T1000 (cell line): ENCODE measurements around the gene DNAI2.
"Not testable (repeated sequence)": the region's sequence is repeated elsewhere in the genome, so short reads cannot be mapped to it uniquely, and the experiment has no call there.

Experiments used
- DNase-seq: peaks from one replicate; lab custom pipeline; 2025; ENCODE audit warnings: mixed read lengths; lab: John Stamatoyannopoulos, UW

DNAI2 gene

GRCh38 chr17:74276051-74276476, 2.0 kb downstream of the DNAI2 start:
- DNase-seq = no peak

- no peak for DNase-seq
Measured at GRCh38 chr17:74276541-74277009, 2.5 kb downstream of the DNAI2 start.

DNA sequence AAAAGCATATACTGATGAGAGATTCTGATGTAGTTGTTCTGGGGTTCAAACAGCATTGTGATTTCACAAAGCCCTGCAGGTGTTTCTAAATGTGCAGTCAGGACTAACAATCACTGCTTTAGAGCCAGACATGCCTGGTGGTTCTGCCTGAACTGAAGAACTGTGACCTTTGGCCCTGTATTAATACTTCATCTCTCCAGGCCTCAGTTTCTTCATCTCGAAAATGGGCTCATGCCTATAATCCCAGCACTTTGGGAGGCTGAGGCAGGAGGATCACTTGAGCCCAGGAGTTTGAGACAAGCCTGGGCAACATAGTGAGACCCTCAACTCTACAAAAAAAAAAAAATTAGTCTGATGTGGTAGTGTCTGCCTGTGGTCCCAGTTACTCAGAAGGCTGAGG, 3.9 kb downstream of the DNAI2 start:
- DNase-seq = no peak

- not testable (repeated sequence) for DNase-seq
Measured at GRCh38 chr17:74279617-74280016, 5.6 kb downstream of the DNAI2 start.

DNA sequence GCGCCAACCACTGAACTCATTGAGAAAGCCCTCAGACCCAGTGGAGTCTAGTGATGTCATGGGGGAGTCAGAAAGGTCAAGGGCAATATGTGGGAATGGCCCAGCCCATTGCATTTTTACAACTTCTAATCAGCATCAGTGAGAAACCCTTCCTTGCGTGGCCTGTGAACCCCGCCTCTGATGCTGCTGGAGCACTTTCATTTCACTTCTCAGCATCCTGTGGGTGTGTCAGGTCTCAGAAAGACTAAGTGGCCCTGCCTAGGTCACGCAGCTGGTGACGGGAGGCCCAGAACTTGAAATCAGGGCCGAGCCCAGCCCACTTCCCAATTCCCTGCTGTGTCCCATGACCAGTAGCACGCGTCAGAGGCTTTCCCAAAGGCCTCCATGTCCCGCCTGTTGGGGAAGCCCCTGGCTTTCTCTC, 6.1 kb downstream of the DNAI2 start:
- DNase-seq = no peak

- DNase-seq = no peak
Measured at GRCh38 chr17:74281799-74282198, 7.8 kb downstream of the DNAI2 start.

DNA sequence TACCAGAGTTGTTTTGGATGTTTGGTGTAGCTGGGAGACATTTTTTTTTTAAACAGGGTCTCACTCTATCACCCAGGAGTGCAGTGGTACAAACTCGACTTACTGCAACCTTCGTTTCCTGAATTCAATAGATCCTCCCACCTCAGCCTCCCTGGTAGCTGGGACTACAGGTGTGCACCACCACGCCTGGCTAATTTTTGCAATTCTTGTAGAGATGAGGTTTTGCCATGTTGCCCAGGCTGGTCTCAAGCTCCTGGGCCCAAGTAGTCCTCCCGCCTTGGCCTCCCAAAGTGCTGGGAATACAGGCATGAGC, 8.2 kb downstream of the DNAI2 start:
- not testable (repeated sequence) for DNase-seq

DNA sequence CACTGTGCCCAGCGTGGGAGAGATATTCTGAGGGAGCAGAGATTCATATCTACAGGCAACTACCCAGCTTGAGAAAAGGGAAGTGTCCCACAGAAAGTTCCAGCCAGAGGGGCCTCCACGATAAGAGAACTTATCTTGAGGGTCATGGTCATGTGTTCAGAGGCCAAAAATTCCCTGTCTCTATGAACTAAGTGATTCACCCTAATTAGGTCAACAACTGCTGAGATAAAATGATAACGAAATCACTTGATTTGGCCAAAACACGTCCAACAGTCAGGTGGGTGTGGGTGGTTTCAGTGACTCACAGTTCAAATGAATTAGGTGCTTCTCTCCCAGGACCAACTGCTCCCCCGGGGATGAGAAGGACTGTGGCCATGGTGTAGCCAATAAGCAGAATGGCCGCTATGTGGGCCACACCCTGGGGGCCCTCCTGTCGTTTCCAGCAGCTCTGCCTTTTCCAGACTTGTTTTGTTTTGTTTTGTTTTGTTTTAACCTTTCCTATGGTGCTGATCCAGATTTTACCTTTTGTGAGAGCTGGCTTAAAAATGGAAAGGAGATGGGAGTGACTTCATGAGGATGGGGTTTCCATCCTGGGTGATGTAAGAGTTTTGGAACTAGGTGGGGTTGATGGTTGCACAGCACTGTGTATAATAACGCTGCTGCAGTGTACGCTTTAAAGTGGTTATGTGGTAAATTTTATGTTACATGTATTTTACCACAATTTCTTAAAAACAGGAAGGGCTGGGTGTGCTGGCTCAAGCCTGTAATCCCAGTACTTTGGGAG, 8.7 kb downstream of the DNAI2 start:
- DNase-seq = no peak

DNA sequence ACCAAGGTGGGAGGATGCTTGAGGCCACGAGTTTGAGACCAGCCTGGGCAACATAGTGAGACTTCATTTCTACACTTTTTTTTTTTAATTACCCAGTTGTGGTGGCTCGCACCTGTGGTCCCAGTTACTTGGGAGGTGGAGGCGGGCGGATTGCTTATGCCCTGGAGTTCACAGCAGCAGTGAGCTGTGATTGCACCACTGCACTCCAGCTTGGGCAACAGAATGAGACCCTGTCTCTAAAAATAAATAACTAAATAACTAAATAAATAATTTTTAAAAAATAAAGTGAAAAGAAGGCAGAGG, 9.3 kb downstream of the DNAI2 start:
- DNase-seq = no peak

- no peak for DNase-seq
Measured at GRCh38 chr17:74287031-74287602, 13.1 kb downstream of the DNAI2 start.

DNA sequence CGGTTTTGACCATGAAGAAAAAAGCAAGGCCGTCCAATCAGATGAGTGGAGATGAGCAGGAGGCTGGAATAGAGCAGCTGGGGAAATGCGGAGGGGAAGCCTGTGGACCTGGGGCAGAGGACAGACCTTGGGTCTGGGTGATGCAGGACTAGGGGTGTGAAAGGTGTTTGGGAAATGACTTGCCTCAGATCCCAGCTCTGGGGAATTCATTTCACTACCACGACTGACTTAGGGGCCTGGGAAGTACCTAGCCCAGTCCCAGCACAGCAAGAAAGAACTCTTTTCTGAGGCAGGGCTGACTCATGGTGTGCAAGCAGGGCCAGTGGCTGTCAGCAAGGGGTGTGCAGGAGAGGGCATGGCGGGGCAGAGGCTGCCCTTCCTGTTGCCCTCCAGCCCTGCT, 14.8 kb downstream of the DNAI2 start:
- no peak for DNase-seq

GRCh38 chr17:74289688-74290087, 15.7 kb downstream of the DNAI2 start:
- no peak for DNase-seq

- no peak for DNase-seq
Measured at GRCh38 chr17:74290340-74290739, 16.3 kb downstream of the DNAI2 start.

DNA sequence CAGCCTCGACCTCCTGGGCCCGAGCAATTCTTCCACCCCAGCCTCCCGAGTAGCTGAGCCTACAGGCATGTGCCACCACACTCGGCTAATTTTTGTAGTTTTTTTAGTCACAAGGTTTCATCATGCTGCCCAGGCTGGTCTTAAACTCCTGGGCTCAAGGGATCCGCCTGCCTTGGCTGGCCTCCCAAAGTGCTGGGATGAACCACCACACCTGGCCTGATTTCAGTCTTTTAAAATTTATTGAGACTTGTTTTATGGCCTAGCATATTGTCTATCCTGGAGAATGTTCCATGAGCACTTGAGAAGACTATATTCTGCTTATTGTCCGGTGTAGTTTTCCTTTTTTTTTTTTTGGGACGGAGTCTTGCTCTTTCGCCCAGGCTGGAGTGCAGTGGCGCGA, 18.5 kb downstream of the DNAI2 start:
- no peak for DNase-seq

DNA sequence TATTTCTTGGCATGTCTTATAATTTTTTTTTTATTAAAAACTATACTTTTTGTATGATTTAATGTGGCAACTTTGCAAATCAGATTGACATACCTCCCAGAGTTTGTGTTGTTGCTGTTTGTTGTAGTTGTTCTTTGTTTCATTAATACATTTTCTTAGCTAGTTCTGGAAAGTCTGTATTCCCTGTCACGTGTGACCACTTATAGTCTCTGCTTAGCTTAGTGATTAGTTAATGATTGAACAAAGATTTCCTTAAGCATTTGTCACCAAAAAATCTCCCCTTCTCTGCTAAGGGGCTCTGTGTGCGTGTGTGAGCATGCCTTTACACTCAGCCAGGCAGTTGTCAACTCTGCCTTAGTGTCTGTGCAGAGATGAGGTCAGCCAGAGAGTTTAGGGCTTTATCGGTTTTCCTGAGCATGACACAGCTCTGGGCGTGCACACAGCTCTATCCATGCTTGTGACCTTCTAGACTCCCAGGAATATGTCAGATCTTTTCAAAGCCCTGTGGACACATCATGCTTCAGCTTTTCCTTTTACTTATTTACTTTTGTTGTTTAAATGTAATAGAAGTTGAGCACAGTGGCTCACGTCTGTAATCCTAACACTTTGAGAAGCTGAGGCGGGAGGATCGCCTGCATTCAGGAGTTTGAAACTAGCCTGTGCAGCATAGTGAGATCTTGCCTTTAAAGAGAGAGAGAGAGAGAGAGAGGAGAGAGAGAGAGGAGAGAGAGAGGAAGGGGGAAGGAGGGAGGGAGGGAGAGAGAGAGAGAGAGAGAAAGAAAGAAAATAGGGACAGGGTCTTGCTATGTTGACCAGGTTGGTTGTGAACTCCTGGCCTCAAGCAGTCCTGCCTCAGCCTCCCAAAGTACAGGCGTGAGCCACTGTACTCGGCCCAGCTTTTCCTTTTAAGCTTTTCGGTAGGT, 21.9 kb downstream of the DNAI2 start:
- DNase-seq = no peak

DNA sequence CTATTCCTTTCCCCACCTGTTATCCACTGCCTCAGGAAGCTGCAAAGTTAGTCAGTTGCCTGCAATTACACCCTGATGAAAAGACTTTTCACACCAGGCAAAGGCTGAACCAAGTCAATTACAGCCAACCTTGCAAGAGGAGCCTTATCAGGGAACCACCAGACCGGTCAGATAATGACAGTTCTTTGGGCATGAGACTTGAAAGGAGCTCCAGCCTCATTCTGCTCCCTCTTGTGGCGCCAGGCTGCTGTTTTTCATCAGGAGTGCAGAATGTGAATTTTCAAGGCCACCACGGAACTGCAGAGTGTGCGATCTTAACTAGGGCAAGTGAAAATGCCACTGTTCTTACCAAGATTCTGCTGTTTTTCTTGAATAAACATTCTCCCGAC, 22.5 kb downstream of the DNAI2 start:
- no peak for DNase-seq

DNA sequence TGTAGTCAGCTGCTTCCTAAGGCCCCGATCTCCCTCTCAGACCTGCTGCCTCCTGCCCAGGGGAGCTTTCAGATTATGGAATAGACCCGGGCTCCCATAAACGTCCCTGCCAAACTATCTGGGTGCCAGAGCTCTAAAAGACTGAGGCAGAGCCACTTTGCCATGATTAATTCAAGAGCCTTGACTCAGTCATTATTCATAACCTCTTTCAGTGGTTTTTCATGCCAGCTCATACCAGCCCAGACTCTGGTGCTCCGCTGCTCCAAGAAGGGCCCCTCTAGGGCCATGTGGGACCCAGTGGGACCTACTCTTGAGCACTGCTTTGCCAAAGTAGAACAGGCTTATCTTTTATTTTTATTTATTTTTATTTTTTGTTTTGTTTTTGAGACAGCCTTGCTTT, 23.9 kb downstream of the DNAI2 start:
- DNase-seq = no peak

DNA sequence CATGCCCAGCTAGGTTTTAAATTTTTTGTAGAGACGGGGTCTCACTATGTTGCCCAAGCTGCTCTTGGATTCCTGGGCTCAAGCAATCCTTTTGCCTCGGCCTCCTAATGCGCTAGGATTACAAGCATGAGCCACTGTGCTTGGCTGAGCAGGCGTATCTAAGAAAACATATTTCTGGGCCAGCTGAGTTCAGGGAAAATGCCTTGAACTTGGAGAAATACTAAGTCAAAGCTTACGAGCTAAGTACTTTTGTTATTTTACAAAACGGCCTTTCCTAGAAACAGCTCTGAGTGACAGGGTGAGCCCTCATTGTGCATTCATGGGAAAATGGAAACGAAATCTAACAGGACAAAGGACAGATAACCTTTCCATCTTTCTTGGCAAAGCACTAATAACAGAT, 24.7 kb downstream of the DNAI2 start:
- no peak for DNase-seq

- DNase-seq = no peak
Measured at GRCh38 chr17:74299226-74300009, 25.4 kb downstream of the DNAI2 start.

DNA sequence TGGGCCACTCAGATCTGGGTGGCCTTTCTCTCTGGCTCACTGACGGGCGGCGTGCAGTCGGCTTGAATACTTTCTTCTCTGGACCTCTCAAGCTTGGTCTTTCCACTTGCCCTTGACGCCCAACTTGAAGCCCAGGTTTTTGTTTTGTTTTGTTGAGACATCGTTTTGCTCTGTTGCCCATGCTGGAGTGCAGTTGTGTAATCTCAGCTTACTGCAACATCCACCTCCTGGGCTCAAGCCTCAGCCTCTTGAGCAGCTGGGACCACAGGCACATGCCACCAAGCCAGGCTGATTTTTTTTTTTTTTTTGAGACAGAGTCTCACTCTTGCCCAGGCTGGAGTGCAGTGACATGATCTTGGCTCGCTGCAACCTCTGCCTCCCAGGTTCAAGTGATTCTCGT, 29.3 kb downstream of the DNAI2 start:
- DNase-seq = no peak

DNA sequence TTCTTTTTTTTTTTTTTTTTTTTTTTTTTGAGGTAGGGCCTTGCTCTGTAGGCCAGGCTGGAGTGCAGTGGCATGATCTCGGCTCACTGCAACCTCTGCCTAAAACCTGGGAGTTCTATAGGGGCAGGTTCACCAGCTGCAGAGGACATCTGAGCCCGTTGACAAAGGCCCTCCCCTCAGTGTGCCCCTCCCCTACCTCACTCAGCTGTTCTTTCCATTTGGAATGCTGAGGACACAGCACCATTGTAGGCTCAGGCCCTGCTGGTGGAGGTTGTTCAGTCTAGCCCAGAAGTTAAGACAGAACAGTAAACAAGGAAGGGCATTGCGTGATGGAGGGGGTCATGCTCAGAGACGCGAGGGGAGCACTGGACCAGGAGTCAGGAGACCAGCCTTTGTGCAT, 30.1 kb downstream of the DNAI2 start:
- no peak for DNase-seq
